HG03103 (cell line): ENCODE data around the gene SLCO2B1.

ENCODE experiments used
- ATAC-seq: cut with Tn5 transposase; IDR thresholded peaks from one replicate; pipeline ENCODE4 v1.9.1; 2021; ENCODE audit warnings: low read depth; ENCODE audit not compliant: unreplicated experiment

Gene SLCO2B1

GRCh38 chr11:75161506-75162095, 10.7 kb downstream of the SLCO2B1 start:
- no peak for ATAC-seq

DNA sequence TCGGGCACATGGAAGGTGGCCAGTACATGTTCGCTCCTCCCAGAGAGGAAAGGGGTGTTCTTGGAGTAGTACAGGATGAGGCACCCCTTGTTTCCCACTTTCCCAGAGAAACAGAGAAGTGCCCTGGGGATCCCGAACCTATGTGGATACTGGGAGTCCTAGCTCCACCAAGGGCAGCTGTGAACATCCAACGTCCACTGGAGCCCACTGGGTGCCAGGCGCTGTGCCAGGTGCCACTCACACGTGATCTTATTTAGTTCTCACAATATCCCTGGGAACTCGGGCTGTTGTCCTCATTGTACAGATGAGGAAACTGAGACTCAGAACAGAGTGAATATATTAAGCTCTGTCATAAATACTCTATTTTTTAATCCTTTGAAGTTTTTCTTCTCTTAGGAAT, 12.0 kb downstream of the SLCO2B1 start:
- no peak for ATAC-seq

- no peak for ATAC-seq
These were observed 13.3 kb downstream of the SLCO2B1 start for GRCh38 chr11:75163921-75164849.

DNA sequence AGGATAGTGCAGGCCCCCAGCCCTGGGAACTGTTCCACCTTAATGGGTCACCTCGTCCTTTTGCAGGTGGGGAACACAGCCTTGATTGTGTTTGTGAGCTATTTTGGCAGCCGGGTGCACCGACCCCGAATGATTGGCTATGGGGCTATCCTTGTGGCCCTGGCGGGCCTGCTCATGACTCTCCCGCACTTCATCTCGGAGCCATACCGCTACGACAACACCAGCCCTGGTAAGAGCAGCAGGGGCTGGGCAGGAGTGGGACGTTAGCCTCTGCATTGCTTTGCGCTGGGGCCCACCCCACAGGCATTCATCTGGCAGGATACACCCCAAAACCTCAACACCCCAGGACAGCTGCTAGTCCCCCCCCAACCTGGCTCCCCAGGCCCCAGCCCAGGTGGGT, 14.8 kb downstream of the SLCO2B1 start:
- no peak for ATAC-seq

DNA sequence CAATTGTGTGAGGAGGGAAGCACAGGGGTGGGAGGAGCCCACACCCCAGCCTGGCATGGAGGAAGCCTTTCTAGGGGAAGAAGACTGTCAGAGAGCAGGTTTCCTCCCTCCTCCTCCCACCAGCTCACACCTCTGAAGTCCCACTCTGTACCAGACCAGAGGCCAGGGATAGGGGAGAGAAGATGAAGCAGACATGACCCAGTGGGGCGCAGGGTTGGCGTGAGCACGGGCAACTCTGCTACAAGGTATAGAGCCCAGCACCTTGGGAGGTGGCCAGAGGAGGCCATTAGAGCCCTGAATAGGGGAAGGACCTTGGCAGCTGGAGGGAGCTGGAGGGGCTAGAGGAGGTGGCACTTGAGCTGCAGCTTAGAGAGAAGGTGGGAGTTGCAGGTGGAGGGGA, 15.9 kb downstream of the SLCO2B1 start:
- no peak for ATAC-seq

DNA sequence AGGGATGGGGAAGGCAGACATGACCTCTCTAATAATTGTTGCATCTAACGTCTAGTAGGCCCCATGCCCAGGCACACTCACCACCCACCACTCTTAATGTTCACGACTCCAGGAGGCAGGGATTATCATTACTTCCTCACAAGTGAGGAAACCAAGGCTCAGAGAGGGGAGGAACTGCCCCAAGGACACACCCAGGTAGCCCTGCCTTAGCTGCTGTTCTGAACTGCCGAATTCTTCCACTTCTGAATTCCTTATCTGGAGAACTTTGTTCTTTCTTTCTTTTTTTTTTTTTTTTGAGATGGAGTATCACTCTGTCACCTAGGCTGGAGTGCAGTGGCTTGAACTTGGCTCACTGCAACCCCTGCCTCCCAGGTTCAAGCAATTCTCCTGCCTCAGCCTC, 16.7 kb downstream of the SLCO2B1 start:
- ATAC-seq: no peak

DNA sequence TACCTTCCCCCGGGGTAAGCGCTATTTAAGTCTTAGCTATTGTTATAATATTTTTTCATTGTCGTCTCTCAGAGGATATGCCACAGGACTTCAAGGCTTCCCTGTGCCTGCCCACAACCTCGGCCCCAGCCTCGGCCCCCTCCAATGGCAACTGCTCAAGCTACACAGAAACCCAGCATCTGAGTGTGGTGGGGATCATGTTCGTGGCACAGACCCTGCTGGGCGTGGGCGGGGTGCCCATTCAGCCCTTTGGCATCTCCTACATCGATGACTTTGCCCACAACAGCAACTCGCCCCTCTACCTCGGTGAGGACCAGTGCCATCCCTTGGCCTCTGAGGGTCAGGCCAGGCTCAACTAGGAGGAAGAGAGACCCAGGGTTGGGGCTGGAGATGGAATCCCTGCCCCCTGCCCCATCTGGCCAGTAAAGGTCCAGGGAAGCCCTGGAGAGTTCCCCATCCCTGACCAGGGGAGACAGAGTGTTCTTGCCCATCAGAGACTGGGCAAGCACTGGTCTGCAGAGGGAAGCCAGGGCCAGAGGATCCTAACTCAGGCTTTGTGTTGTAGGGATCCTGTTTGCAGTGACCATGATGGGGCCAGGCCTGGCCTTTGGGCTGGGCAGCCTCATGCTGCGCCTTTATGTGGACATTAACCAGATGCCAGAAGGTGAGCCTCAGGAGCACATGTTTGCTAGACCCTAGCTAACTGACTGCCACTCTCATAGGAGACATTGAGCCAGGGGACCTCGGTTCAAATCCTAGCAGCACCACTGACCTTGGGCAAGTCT, 18.4 kb downstream of the SLCO2B1 start:
- no peak for ATAC-seq

DNA sequence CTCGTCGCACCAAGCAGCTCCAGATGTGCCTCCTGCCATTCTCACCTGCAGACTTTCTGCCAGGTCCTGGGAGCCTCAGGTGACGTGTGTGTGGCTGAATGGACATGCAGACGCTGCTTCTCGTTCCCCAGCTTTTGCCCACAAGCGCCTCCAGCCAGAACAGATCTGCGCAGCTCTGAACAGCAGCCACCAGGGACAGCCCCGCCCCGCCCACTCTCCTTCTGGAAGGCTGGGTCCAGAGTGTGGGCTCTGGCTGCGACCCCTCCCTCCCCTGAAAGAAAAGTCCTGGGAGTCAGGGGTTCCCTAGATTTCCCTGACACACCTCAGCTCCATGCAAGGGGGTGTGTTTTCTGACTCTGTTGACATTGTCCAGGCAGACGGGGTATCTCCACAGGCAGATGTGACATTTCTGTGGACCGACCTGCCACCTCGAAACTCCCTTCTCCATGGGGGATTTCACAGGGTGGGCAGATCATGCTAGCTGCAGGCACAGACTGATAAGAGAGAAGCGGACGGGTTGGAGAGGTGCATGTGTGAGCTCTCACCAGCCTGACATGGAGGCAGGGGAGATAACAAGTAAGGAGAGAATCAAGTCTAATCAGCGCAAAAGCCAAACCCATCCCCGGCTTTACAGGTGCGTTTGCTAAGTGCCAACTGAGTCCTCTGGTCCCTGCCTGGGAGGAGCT, 19.8 kb downstream of the SLCO2B1 start:
- ATAC-seq: no peak

GRCh38 chr11:75173336-75173735, 22.4 kb downstream of the SLCO2B1 start:
- ATAC-seq: no peak

DNA sequence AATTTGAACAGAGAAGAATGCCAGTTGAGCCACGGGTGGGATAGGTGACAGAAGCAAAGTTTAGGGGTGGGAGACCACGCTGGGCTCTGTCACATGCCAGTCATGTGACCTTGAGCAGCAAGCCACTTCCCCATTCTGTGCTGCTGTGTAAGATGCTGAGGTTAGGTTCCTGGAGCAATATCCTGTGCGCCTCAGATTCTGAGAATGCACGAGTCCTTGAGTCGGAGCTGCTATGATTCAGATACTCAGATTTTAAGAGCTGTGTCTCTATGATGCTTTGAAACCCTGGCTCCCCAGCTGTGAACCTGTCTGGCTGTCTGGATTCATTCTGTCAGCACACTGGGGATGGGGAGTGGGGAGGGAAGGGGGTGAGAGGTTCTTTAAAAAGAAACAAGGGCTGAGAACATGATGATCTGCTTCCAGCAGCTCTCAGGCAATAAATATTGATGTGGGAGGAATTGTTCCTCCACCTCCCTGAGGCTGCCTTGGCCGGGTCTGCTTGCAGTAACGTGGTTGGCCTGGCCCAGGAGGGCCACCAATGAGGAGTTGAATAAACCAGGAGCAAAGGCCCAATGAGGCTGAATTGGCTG, 24.0 kb downstream of the SLCO2B1 start:
- ATAC-seq: no peak

DNA sequence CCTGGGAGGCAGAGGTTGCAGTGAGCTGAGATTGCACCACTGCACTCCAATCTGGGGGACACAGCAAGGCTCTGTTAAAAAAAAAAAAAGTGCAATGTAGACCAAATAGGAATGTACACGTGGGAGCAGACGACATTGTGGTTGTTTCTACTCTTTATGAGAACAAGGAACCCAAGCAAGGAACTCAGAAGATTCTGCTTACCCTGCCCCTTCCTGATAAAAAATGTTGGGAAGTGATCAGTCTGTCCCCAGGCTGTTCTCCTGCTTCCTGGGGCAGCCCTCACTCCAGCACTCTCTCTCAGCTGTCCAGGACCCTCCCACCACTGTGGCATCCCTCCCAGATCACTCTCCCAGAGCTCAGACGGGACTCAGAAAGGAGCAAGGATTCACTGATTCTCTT, 31.8 kb downstream of the SLCO2B1 start:
- no peak for ATAC-seq

DNA sequence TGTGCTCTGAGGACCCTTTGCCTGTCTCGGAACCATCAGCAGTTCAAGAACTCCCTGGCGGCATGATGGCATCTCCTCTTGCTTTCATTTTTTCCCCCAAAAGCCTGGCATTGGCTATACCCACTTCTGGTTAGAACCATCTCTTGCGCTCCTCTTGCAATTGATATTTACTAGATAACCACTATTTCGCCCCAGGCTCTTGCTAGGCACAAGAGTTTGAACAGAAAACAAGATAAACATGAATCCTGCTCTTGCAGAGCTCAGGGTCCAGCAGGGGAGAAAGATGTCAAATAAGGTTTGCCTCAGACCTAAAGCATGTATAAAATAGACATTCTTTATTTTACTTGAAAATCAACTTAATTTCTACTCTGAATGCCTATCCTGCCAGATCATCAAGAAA, 33.1 kb downstream of the SLCO2B1 start:
- no peak for ATAC-seq

GRCh38 chr11:75184757-75185425, 34.0 kb downstream of the SLCO2B1 start:
- no peak for ATAC-seq

DNA sequence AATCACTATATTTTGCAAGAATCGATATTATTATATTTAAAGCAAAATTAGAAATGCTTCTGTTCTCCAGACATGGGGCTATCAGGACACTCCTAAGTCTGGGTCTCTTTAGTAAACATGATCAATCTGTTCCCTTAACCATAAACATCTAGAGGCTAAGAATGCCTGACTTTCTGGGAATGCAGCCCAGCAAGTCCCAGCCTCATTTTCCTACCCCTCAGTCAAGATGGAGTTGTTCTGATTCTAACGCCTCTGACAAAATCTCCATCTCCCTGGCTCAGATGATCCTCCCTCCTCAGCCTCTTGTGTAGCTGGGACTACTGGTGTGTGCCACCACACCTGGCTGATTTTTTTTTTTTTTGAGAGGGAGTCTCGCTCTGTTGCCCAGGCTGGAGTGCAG, 35.0 kb downstream of the SLCO2B1 start:
- ATAC-seq: no peak

- no peak for ATAC-seq
These were observed 36.1 kb downstream of the SLCO2B1 start for GRCh38 chr11:75186999-75187398.

DNA sequence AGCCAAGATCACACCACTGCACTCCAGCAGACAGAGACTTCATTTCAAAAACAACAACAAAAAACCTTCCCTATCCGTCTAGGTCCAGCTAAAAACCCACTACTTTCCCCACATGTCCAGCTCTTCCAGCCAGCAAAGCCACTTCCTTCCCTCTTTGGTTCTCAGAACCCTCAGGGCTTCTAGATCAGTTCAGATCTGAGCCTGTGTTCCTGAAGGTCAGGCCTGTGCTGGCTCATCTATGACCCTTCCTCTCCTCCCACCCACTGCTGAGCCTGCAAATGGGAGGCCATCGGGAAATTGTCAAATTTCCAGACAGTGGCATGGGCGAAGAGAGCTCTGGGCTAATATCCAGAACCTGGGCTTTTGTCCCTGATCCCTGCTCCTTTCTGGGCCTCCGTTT, 37.8 kb downstream of the SLCO2B1 start:
- ATAC-seq: no peak

GRCh38 chr11:75189108-75189507, 38.2 kb downstream of the SLCO2B1 start:
- no peak for ATAC-seq

DNA sequence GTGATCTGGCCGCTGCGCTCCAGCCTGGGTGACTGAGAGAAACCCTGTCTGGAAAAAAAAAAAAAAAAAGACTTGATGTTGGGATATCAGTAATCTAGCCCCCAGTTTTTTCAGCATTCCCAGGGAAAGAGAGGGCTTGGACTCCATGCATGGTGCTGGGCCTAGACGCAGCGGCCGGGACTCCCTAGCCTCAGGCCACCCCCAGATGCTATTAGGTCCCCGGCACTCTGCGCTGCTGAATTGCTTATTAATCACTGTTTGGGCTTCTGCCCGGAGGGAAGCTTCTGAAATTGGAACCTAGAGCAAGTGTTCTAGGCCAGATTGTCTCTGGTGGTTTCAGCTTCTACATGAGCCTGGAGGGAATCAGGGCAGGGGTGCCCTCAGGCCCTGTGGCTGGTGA, 39.0 kb downstream of the SLCO2B1 start:
- no peak for ATAC-seq

- no peak for ATAC-seq
These were observed 39.9 kb downstream of the SLCO2B1 start for GRCh38 chr11:75190652-75191329.
